A673 (cell line): Measurements from ENCODE around the gene KLHL28. TPM values are rescaled to one million over a fixed set of nuclear protein-coding genes. Genes with fewer than 3 reads are reported as not detected.

Experiments
- Bru-seq: library from RNA; stranded (reverse); fragments of 400-500 nt; gene quantifications from one replicate; lab custom pipeline; 2021; lab: Mats Ljungman, UMichigan
- BruChase-seq, 2 experiments: library from RNA; stranded (reverse); fragments of 400-500 nt; gene quantifications; one replicate each; lab custom pipeline; 2021; lab: Mats Ljungman, UMichigan
- BruUV-seq: library from RNA; stranded (reverse); fragments of 400-500 nt; replicated peaks from 2 replicates; lab custom pipeline; 2021; lab: Mats Ljungman, UMichigan
- CTCF ChIA-PET: fragments of 300-600 bp; sonication (Branson Sonifier 250); formaldehyde crosslinking; loops from one replicate; lab custom pipeline; 2022; ENCODE audit warnings: antibody characterized with exemption; lab: Charles Lee
- POLR2A ChIA-PET: fragments of 300-600 bp; sonication (Branson Sonifier 250); formaldehyde crosslinking; loops from one replicate; lab custom pipeline; 2022; ENCODE audit warnings: antibody characterized with exemption; ENCODE audit not compliant: low non-redundant PET; lab: Charles Lee
- DNase-seq: peaks from one replicate; pipeline ENCODE4 v3.0.0-alpha.2; 2015; ENCODE audit warnings: low spot score
- H3K27ac ChIP-seq: fragments of 200-600 bp; sonication (generic); 2 replicates; pipeline ENCODE4 v1.5.1; 2016; ENCODE audit warnings: mixed run types, low read depth, mild to moderate bottlenecking, mixed read lengths, antibody characterized with exemption, low read length; ENCODE audit not compliant: poor library complexity, severe bottlenecking
- H3K27me3 ChIP-seq: fragments of 200-600 bp; sonication (generic); replicated peaks from 2 replicates; pipeline ENCODE4 v1.6.1; 2017; ENCODE audit warnings: mixed run types, low read depth, mild to moderate bottlenecking, mixed read lengths, antibody characterized with exemption, low read length; ENCODE audit not compliant: insufficient read depth, poor library complexity
- H3K36me3 ChIP-seq: fragments of 200-600 bp; sonication (generic); 2 replicates; pipeline ENCODE4 v1.6.1; 2016; ENCODE audit warnings: mixed run types, mild to moderate bottlenecking, mixed read lengths, antibody characterized with exemption, low read length; ENCODE audit not compliant: insufficient read depth, poor library complexity, severe bottlenecking
- H3K4me1 ChIP-seq: fragments of 200-600 bp; sonication (generic); 2 replicates; pipeline ENCODE4 v1.6.1; 2017; ENCODE audit warnings: mixed run types, mild to moderate bottlenecking, mixed read lengths, antibody characterized with exemption, low read length; ENCODE audit not compliant: insufficient read depth, poor library complexity, severe bottlenecking
- H3K4me3 ChIP-seq: fragments of 200-600 bp; sonication (generic); 2 replicates; pipeline ENCODE4 v1.5.1; 2016; ENCODE audit warnings: low read depth, mixed run types, mild to moderate bottlenecking, mixed read lengths, low read length; ENCODE audit not compliant: poor library complexity, severe bottlenecking
- H3K9me3 ChIP-seq: fragments of 200-600 bp; sonication (generic); 2 replicates; pipeline ENCODE4 v1.6.1; 2016; ENCODE audit warnings: mixed run types, low read depth, mild to moderate bottlenecking, mixed read lengths, antibody characterized with exemption, low read length; ENCODE audit not compliant: poor library complexity, severe bottlenecking
- CTCF ChIP-seq: fragments of 300-800, 200-600 bp; sonication (generic); conservative IDR thresholded peaks from 2 replicates; pipeline ENCODE4 v1.5.1; 2017; ENCODE audit warnings: low read depth, mild to moderate bottlenecking, antibody characterized with exemption, low read length, moderate library complexity, mixed read lengths
- EZH2 ChIP-seq: fragments of 200-600 bp; sonication (generic); IDR thresholded peaks from 2 replicates; pipeline ENCODE4 v1.6.1; 2017; ENCODE audit warnings: borderline replicate concordance, low read depth, mild to moderate bottlenecking, mixed read lengths, antibody characterized with exemption, low read length; ENCODE audit not compliant: poor library complexity, severe bottlenecking
- intact Hi-C: fragments of 100-400 bp; cut with micrococcal nuclease; formaldehyde crosslinking; loops from one replicate; pipeline ENCODE4 v1.10.0; 2022; ENCODE audit not compliant: unreplicated experiment
- long read RNA-seq: library from polyadenylated mRNA; stranded (forward); transcript quantifications from one replicate; pipeline ENCODE4 v2.0.0, GENCODE V29; 2022
- total RNA-seq: library from RNA; stranded (reverse); gene quantifications from 2 replicates; pipeline ENCODE4 v1.2.3, GENCODE V29; 2021

Gene KLHL28, protein sequence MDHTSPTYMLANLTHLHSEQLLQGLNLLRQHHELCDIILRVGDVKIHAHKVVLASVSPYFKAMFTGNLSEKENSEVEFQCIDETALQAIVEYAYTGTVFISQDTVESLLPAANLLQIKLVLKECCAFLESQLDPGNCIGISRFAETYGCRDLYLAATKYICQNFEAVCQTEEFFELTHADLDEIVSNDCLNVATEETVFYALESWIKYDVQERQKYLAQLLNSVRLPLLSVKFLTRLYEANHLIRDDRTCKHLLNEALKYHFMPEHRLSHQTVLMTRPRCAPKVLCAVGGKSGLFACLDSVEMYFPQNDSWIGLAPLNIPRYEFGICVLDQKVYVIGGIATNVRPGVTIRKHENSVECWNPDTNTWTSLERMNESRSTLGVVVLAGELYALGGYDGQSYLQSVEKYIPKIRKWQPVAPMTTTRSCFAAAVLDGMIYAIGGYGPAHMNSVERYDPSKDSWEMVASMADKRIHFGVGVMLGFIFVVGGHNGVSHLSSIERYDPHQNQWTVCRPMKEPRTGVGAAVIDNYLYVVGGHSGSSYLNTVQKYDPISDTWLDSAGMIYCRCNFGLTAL
- total RNA-seq = 10.0 and 10.6 TPM in 2 replicates
- Bru-seq, nascent RNA = percentile 82 among the genes with signal in this experiment
- BruChase-seq, experiment 1, labeled RNA remaining after a 2-hour chase = percentile 82 among the genes with signal in this experiment
- BruChase-seq, experiment 2, labeled RNA remaining after a 6-hour chase = percentile 61 among the genes with signal in this experiment
- long read RNA-seq, full-length matches to known transcripts = 4 of 15 reads
- long read RNA-seq, partial matches to known transcripts = 1 of 15 reads
- long read RNA-seq, other reads (novel, unspliced or antisense) = 10 of 15 reads

- Histone ChIP-seq H3K4me3 (peak within 1 kb of the TSS; percentile 76), H3K9me3 (no peaks in the 10 kb centered on the region), H3K27ac (peak within 1 kb of the TSS; percentile 85), H3K27me3 (no peaks in the 10 kb centered on the region), H3K4me1 (peaks cover 15% of the 10 kb centered on the region), H3K36me3 (no peaks in the 10 kb centered on the region)
- BruUV-seq = no TSS peak
- CTCF ChIA-PET = interaction anchor here (0.6 to 1.3 kb wide), 3 partner anchors 9 to 209 kb away, joined by 3 to 8 read pairs (median 3); no protein-coding TSS in a partner anchor
- POLR2A ChIA-PET = no interaction called here
- intact Hi-C loops = loop anchor here (2.0 to 5.0 kb wide), 2 partner anchors 121 to 173 kb away; partner anchors contain the start of genes FANCM, FKBP3 and PRPF39
- peak; percentile 100 for DNase-seq
- TF ChIP-seq CTCF (no peak), EZH2 (no peak)
These were observed at the start of gene KLHL28, which contains the start of gene TOGARAM1 for GRCh38 chr14:44961554-44962333. TSS of gene KLHL28 (minus strand) at chr14:44961947. CDS start at chr14:44945928, 16,019 bp downstream. TSS of gene TOGARAM1 (plus strand) at chr14:44962190. CDS start at chr14:44962422, 232 bp downstream.

DNA sequence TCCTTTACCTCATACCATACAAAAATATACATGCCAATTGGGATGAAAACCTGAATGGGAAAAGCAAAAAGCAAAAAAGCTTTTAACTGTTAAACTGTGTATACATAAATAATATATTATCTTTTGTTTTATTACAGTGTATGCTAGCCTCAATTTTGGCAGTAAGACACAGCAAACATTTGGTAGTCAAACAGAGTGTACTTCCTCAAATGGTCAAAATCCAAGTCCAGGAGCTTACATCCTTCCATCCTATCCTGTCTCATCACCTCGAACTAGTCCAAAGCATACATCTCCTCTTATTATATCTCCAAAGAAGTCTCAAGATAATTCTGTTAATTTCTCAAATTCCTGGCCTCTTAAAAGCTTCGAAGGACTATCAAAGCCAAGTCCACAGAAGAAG, 42.2 kb upstream of the KLHL28 start:
- intact Hi-C loops = no loop called here
- CTCF ChIA-PET = no interaction called here
- TF ChIP-seq EZH2 = no peak
- no peak for TF ChIP-seq CTCF
- Histone ChIP-seq H3K9me3 (no peaks in the 10 kb centered on the region), H3K4me3 (no peak overlapping the region), H3K36me3 (no peaks in the 10 kb centered on the region), H3K27me3 (no peaks in the 10 kb centered on the region), H3K27ac (no peak overlapping the region), H3K4me1 (no peaks in the 10 kb centered on the region)
- POLR2A ChIA-PET = no interaction called here
- BruUV-seq = no TSS peak
- no peak for DNase-seq
